ENCODE results near the gene CFAP74. TPM values are rescaled to one million over a fixed set of nuclear protein-coding genes. Genes with fewer than 3 reads are reported as not detected.

The CFAP74 gene
- total RNA-seq, 3 donors from 2014 or later (not counting 1 experiment from before 2014, with no cell fraction given) = not detected

- ATAC-seq (peak in 1 of 3 donors; percentile 3), DNase-seq (no peak)
- H3K27ac ChIP-seq (ENCODE audit: low read length) = no peak overlapping the region
- peaks cover 2% of the 10 kb centered on the region for H3K27me3 ChIP-seq (ENCODE audit: control insufficient read depth, insufficient read depth, low read length)
- peaks cover 10% of the 10 kb centered on the region for H3K4me1 ChIP-seq (ENCODE audit: control insufficient read depth, insufficient read depth, low read length)
- H3K4me3 ChIP-seq (ENCODE audit: low read length) = no peak overlapping the region
- H3K27me3 Mint-ChIP-seq (ENCODE audit: low read depth in 2 of 2) = peaks cover 0 to 3% of the 10 kb centered on the region in 2 donors
- no peaks in the 10 kb centered on the region for H3K36me3 ChIP-seq (ENCODE audit: control insufficient read depth, insufficient read depth, low read length)
- H3K4me3 Mint-ChIP-seq = no peak overlapping the region
- H3K4me1 Mint-ChIP-seq = peaks cover 0 to 8% of the 10 kb centered on the region in 2 donors
- H3K9me3 ChIP-seq (ENCODE audit: control insufficient read depth, insufficient read depth, low read length) = no peaks in the 10 kb centered on the region
- no peaks in the 10 kb centered on the region for H3K36me3 Mint-ChIP-seq
- 89% methylated on average over 25 of the region's 28 CpGs for WGBS (ENCODE audit: insufficient coverage)
- no peak overlapping the region for H3K27ac Mint-ChIP-seq
- H3K9me3 Mint-ChIP-seq = no peaks in the 10 kb centered on the region
- intact Hi-C loops (cut with micrococcal nuclease) = loop anchor here (5.0 to 10.0 kb wide), 2 partner anchors 108 to 445 kb away; no protein-coding TSS in a partner anchor
- no peak for TF ChIP-seq CTCF (IDR thresholded peaks at IDR 0.05)
Measured at GRCh38 chr1:1939296-1940122, 64.1 kb downstream of the CFAP74 start.

- WGBS (ENCODE audit: insufficient coverage) = 87% methylated on average over 24 of the region's 24 CpGs
- ATAC-seq = peak in 1 of 3 donors; percentile 26
- Mint-ChIP-seq H3K4me3 (no peak overlapping the region), H3K9me3 (no peaks in the 10 kb centered on the region), H3K27me3 (ENCODE audit: low read depth in 2 of 2) (peaks cover 0 to 6% of the 10 kb centered on the region in 2 donors), H3K4me1 (peaks cover 0 to 1% of the 10 kb centered on the region in 2 donors), H3K36me3 (no peaks in the 10 kb centered on the region), H3K27ac (no peak overlapping the region)
- H3K9me3 ChIP-seq (ENCODE audit: control insufficient read depth, insufficient read depth, low read length) = no peaks in the 10 kb centered on the region
- H3K27ac ChIP-seq (ENCODE audit: low read length) = no peak overlapping the region
- no peak for TF ChIP-seq CTCF (IDR thresholded peaks at IDR 0.05)
- intact Hi-C loops (cut with micrococcal nuclease) = no loop called here
- DNase-seq = no peak
- no peaks in the 10 kb centered on the region for H3K36me3 ChIP-seq (ENCODE audit: control insufficient read depth, insufficient read depth, low read length)
- H3K27me3 ChIP-seq (ENCODE audit: control insufficient read depth, insufficient read depth, low read length) = no peaks in the 10 kb centered on the region
- H3K4me1 ChIP-seq (ENCODE audit: control insufficient read depth, insufficient read depth, low read length) = peaks cover 3% of the 10 kb centered on the region
- H3K4me3 ChIP-seq (ENCODE audit: low read length) = no peak overlapping the region
Measured at GRCh38 chr1:1938613-1939295, 64.8 kb downstream of the CFAP74 start.

GRCh38 chr1:1938276-1938573 is 65.4 kb downstream of the CFAP74 start:
- 74% methylated on average over 6 of the region's 6 CpGs for WGBS (ENCODE audit: insufficient coverage)
- no peak overlapping the region for H3K4me3 ChIP-seq (ENCODE audit: low read length)
- DNase-seq (no peak), ATAC-seq (peak in 1 of 3 donors; percentile 12)
- no peak for TF ChIP-seq CTCF (IDR thresholded peaks at IDR 0.05)
- Mint-ChIP-seq H3K36me3 (no peaks in the 10 kb centered on the region), H3K4me1 (no peaks in the 10 kb centered on the region), H3K27me3 (ENCODE audit: low read depth in 2 of 2) (peaks cover 0 to 6% of the 10 kb centered on the region in 2 donors), H3K4me3 (no peak overlapping the region), H3K9me3 (no peaks in the 10 kb centered on the region), H3K27ac (no peak overlapping the region)
- no peaks in the 10 kb centered on the region for H3K27me3 ChIP-seq (ENCODE audit: control insufficient read depth, insufficient read depth, low read length)
- no peaks in the 10 kb centered on the region for H3K9me3 ChIP-seq (ENCODE audit: control insufficient read depth, insufficient read depth, low read length)
- no peak overlapping the region for H3K27ac ChIP-seq (ENCODE audit: low read length)
- no peaks in the 10 kb centered on the region for H3K4me1 ChIP-seq (ENCODE audit: control insufficient read depth, insufficient read depth, low read length)
- intact Hi-C loops (cut with micrococcal nuclease) = no loop called here
- no peaks in the 10 kb centered on the region for H3K36me3 ChIP-seq (ENCODE audit: control insufficient read depth, insufficient read depth, low read length)
